ENCODE measurements around the gene MYOCOS. TPM values are rescaled to one million over a fixed set of nuclear protein-coding genes. Genes with fewer than 3 reads are reported as not detected.
"Not testable (repeated sequence)": the region's sequence is repeated elsewhere in the genome, so short reads cannot be mapped to it uniquely, and the experiment has no call there.

Gene MYOCOS
- total RNA-seq, 1 donor from 2014 or later, result not detected

GRCh38 chr1:171606402-171606941 is 15.6 kb upstream of the MYOCOS start:
- Histone ChIP-seq H3K9me3 (no peaks in the 10 kb centered on the region), H3K4me3 (no peak overlapping the region), H3K27me3 (no peaks in the 10 kb centered on the region), H3K27ac (no peak overlapping the region), H3K4me1 (no peaks in the 10 kb centered on the region), H3K36me3 (no peaks in the 10 kb centered on the region)
- intact Hi-C loops (cut with DNase I), result no loop called here
- TF ChIP-seq POLR2A (IDR thresholded peaks at IDR 0.05) (no peak), CTCF (IDR thresholded peaks at IDR 0.05) (no peak), POLR2AphosphoS5 (IDR thresholded peaks at IDR 0.05; ENCODE audit: insufficient read depth in 1 of 2, low read depth in 1 of 2) (no peak)
- no peak for DNase-seq (ENCODE audit: extremely low spot score in 2 of 2)

- no peaks in the 10 kb centered on the region for H3K27me3 ChIP-seq
- no peak for TF ChIP-seq POLR2AphosphoS5 (IDR thresholded peaks at IDR 0.05; ENCODE audit: insufficient read depth in 1 of 2, low read depth in 1 of 2)
- H3K4me1 ChIP-seq, result no peaks in the 10 kb centered on the region
- H3K36me3 ChIP-seq, result no peaks in the 10 kb centered on the region
- H3K4me3 ChIP-seq, result no peak overlapping the region
- intact Hi-C loops (cut with DNase I), result no loop called here
- H3K27ac ChIP-seq, result no peak overlapping the region
- H3K9me3 ChIP-seq, result no peaks in the 10 kb centered on the region
- DNase-seq (ENCODE audit: extremely low spot score in 2 of 2), result no peak
Observed at GRCh38 chr1:171610385-171610784, 11.7 kb upstream of the MYOCOS start.

- no peak for DNase-seq (ENCODE audit: extremely low spot score in 2 of 2)
- Histone ChIP-seq H3K36me3 (no peaks in the 10 kb centered on the region), H3K4me3 (no peak overlapping the region), H3K27ac (no peak overlapping the region), H3K27me3 (no peaks in the 10 kb centered on the region), H3K9me3 (no peaks in the 10 kb centered on the region), H3K4me1 (no peaks in the 10 kb centered on the region)
- intact Hi-C loops (cut with DNase I), result no loop called here
- TF ChIP-seq POLR2AphosphoS5 (IDR thresholded peaks at IDR 0.05; ENCODE audit: insufficient read depth in 1 of 2, low read depth in 1 of 2), result no peak
- TF ChIP-seq POLR2A (IDR thresholded peaks at IDR 0.05), result no peak
- no peak for TF ChIP-seq CTCF (IDR thresholded peaks at IDR 0.05)
Observed at GRCh38 chr1:171611306-171611705, 10.7 kb upstream of the MYOCOS start.

GRCh38 chr1:171613282-171613681 is 8.8 kb upstream of the MYOCOS start:
- Histone ChIP-seq H3K27me3 (no peaks in the 10 kb centered on the region), H3K4me3 (no peak overlapping the region), H3K27ac (no peak overlapping the region), H3K36me3 (no peaks in the 10 kb centered on the region), H3K4me1 (no peaks in the 10 kb centered on the region), H3K9me3 (no peaks in the 10 kb centered on the region)
- intact Hi-C loops (cut with DNase I), result no loop called here
- TF ChIP-seq POLR2A (IDR thresholded peaks at IDR 0.05) (no peak), POLR2AphosphoS5 (IDR thresholded peaks at IDR 0.05; ENCODE audit: insufficient read depth in 1 of 2, low read depth in 1 of 2) (no peak), CTCF (IDR thresholded peaks at IDR 0.05) (no peak)
- DNase-seq (ENCODE audit: extremely low spot score in 2 of 2), result no peak

GRCh38 chr1:171615122-171615906 is 6.7 kb upstream of the MYOCOS start:
- H3K27ac ChIP-seq; intact Hi-C loops (cut with DNase I); DNase-seq (ENCODE audit: extremely low spot score in 2 of 2); H3K9me3 ChIP-seq; H3K4me3 ChIP-seq; H3K27me3 ChIP-seq; H3K4me1 ChIP-seq; H3K36me3 ChIP-seq: not testable (repeated sequence)

GRCh38 chr1:171616586-171616985 is 5.5 kb upstream of the MYOCOS start:
- no peaks in the 10 kb centered on the region for H3K36me3 ChIP-seq
- H3K27ac ChIP-seq, result no peak overlapping the region
- DNase-seq (ENCODE audit: extremely low spot score in 2 of 2), result no peak
- no peaks in the 10 kb centered on the region for H3K4me1 ChIP-seq
- intact Hi-C loops (cut with DNase I), result no loop called here
- H3K4me3 ChIP-seq, result no peak overlapping the region
- TF ChIP-seq CTCF (IDR thresholded peaks at IDR 0.05), result no peak
- TF ChIP-seq POLR2A (IDR thresholded peaks at IDR 0.05), result no peak
- no peak for TF ChIP-seq POLR2AphosphoS5 (IDR thresholded peaks at IDR 0.05; ENCODE audit: insufficient read depth in 1 of 2, low read depth in 1 of 2)
- H3K27me3 ChIP-seq, result no peaks in the 10 kb centered on the region
- no peaks in the 10 kb centered on the region for H3K9me3 ChIP-seq

All from vagina (tissue), 2 donors.